Smooth muscle cell (in vitro differentiated cells): ENCODE results near the gene SIGLEC10. TPM values are rescaled to one million over a fixed set of nuclear protein-coding genes. Genes with fewer than 3 reads are reported as not detected.
"Not testable (repeated sequence)": the region's sequence is repeated elsewhere in the genome, so short reads cannot be mapped to it uniquely, and the experiment has no call there.

Experiments
- DNase-seq: peaks from one replicate; lab custom pipeline; 2025; ENCODE audit not compliant: unreplicated experiment; lab: John Stamatoyannopoulos, UW
- H2AFZ ChIP-seq: fragments of 200-600 bp; sonication (generic); 2 replicates; pipeline ENCODE4 v1.6.0; 2016; ENCODE audit warnings: antibody characterized with exemption, low read depth, mild to moderate bottlenecking
- H3F3A ChIP-seq: fragments of 200-600 bp; sonication (generic); 2 replicates; pipeline ENCODE4 v1.6.0; 2017; ENCODE audit warnings: antibody characterized with exemption, low read depth
- H3K27ac ChIP-seq: fragments of 200-600 bp; sonication (generic); 2 replicates; pipeline ENCODE4 v1.5.1; 2016; ENCODE audit warnings: low read depth, mild to moderate bottlenecking
- H3K27me3 ChIP-seq: fragments of 200-600 bp; sonication (generic); 2 replicates; pipeline ENCODE4 v1.6.1; 2016; ENCODE audit warnings: low read depth, mild to moderate bottlenecking
- H3K36me3 ChIP-seq: fragments of 200-600 bp; sonication (generic); 2 replicates; pipeline ENCODE4 v1.5.1; 2016; ENCODE audit warnings: low read depth
- H3K4me1 ChIP-seq: fragments of 200-600 bp; sonication (generic); 2 replicates; pipeline ENCODE4 v1.5.1; 2016; ENCODE audit warnings: low read depth
- H3K4me2 ChIP-seq: fragments of 200-600 bp; sonication (generic); 2 replicates; pipeline ENCODE4 v1.6.0; 2016; ENCODE audit warnings: mild to moderate bottlenecking
- H3K4me3 ChIP-seq: fragments of 200-600 bp; sonication (generic); 2 replicates; pipeline ENCODE4 v1.5.1; 2016; ENCODE audit warnings: mild to moderate bottlenecking
- H3K79me2 ChIP-seq: fragments of 200-600 bp; sonication (generic); 2 replicates; pipeline ENCODE4 v1.6.0; 2016; ENCODE audit warnings: low read depth, mild to moderate bottlenecking
- H3K9ac ChIP-seq: fragments of 200-600 bp; sonication (generic); 2 replicates; pipeline ENCODE4 v1.6.0; 2016; ENCODE audit warnings: low read depth
- H3K9me3 ChIP-seq: fragments of 200-600 bp; sonication (generic); replicated peaks from 2 replicates; pipeline ENCODE4 v1.5.1; 2016; ENCODE audit warnings: low read depth
- H4K20me1 ChIP-seq: fragments of 200-600 bp; sonication (generic); 2 replicates; pipeline ENCODE4 v1.6.0; 2016; ENCODE audit warnings: low read depth
- CTCF ChIP-seq: fragments of 200-600 bp; sonication (generic); IDR thresholded peaks from 2 replicates; pipeline ENCODE4 v1.5.1; 2017; ENCODE audit warnings: borderline replicate concordance, mild to moderate bottlenecking, antibody characterized with exemption; ENCODE audit not compliant: insufficient read depth, poor library complexity, severe bottlenecking
- WGBS: methylation state at CpG from one replicate; pipeline ENCODE4 v1.1.7; 2016; ENCODE audit warnings: low lambda C conversion rate; 5-methylcytosine and 5-hydroxymethylcytosine counted together
- polyA plus RNA-seq: library from polyadenylated mRNA; unstranded; fragments of >200 nt; fragmentation: Nextera tagmentation; extraction: Ambion mirVana; gene quantifications from 2 replicates; pipeline ENCODE4 v1.2.1, GENCODE V29; 2016
- total RNA-seq: library from RNA; depleted of rRNA; stranded (reverse); fragments of >200 nt; gene quantifications from 2 replicates; pipeline ENCODE4 v1.2.3, GENCODE V29; 2014

The SIGLEC10 gene
- total and polyA plus RNA-seq, 2 experiments from 2014 or later, result not detected

DNA sequence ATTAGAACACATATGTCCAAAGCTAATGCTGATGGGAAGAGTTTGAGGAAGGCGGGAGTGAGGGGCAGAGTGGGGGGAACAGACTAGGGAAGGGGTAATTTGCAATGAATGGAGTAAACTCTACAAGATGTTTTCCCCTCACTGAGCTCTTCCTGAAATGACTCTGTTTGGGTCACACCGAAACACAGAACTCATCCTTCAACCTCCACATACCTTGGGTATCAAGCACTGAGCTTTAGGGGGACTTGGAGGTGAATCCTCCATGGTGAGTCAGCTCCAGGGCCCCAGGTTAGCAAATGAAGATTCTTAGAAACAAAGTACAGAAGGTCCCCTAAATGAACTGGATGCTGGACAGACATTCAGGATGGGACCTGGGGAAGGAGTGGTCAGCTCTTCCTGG is 1.3 kb upstream of the SIGLEC10 start:
- TF ChIP-seq CTCF, result no peak
- H3K9ac ChIP-seq, result no peak overlapping the region
- H3K4me3 ChIP-seq, result no peak overlapping the region
- no peaks in the 10 kb centered on the region for H3K27me3 ChIP-seq
- DNase-seq, result no peak
- H4K20me1 ChIP-seq, result no peaks in the 10 kb centered on the region
- H3K27ac ChIP-seq, result no peak overlapping the region
- H2AFZ ChIP-seq, result no peak overlapping the region
- no peaks in the 10 kb centered on the region for H3K79me2 ChIP-seq
- no peaks in the 10 kb centered on the region for H3K9me3 ChIP-seq
- H3K36me3 ChIP-seq, result no peaks in the 10 kb centered on the region
- H3F3A ChIP-seq, result no peaks in the 10 kb centered on the region
- WGBS, result 100% methylated on average over 2 of the region's 2 CpGs
- no peak overlapping the region for H3K4me2 ChIP-seq
- no peaks in the 10 kb centered on the region for H3K4me1 ChIP-seq

GRCh38 chr19:51417810-51418157 is 342 bp upstream of the SIGLEC10 start:
- H3K9me3 ChIP-seq, result no peaks in the 10 kb centered on the region
- no peak overlapping the region for H3K4me3 ChIP-seq
- H3K79me2 ChIP-seq, result no peaks in the 10 kb centered on the region
- H3K27ac ChIP-seq, result no peak overlapping the region
- H3K27me3 ChIP-seq, result no peaks in the 10 kb centered on the region
- no peak for DNase-seq
- H3K4me2 ChIP-seq, result no peak overlapping the region
- no peaks in the 10 kb centered on the region for H3F3A ChIP-seq
- no peak overlapping the region for H3K9ac ChIP-seq
- WGBS, result 84% methylated on average over 3 of the region's 3 CpGs
- H3K36me3 ChIP-seq, result no peaks in the 10 kb centered on the region
- H2AFZ ChIP-seq, result no peak overlapping the region
- no peaks in the 10 kb centered on the region for H4K20me1 ChIP-seq
- no peaks in the 10 kb centered on the region for H3K4me1 ChIP-seq
- no peak for TF ChIP-seq CTCF

- not testable (repeated sequence) for H3F3A ChIP-seq, H3K9me3 ChIP-seq, H3K4me3 ChIP-seq, H3K9ac ChIP-seq, H3K27ac ChIP-seq, H2AFZ ChIP-seq, H3K4me2 ChIP-seq, H3K36me3 ChIP-seq, H3K4me1 ChIP-seq, DNase-seq, H4K20me1 ChIP-seq, H3K79me2 ChIP-seq, H3K27me3 ChIP-seq
- WGBS, result 93% methylated on average over 15 of the region's 15 CpGs
Observed at GRCh38 chr19:51416422-51416821, 1.0 kb downstream of the SIGLEC10 start.

GRCh38 chr19:51415187-51415586 is 2.3 kb downstream of the SIGLEC10 start:
- no peak for TF ChIP-seq CTCF
- Histone ChIP-seq H3K9me3 (no peaks in the 10 kb centered on the region), H2AFZ (no peak overlapping the region), H3K4me2 (no peak overlapping the region), H3K4me1 (no peaks in the 10 kb centered on the region), H3F3A (no peaks in the 10 kb centered on the region), H4K20me1 (no peaks in the 10 kb centered on the region), H3K79me2 (no peaks in the 10 kb centered on the region), H3K27ac (no peak overlapping the region), H3K27me3 (no peaks in the 10 kb centered on the region), H3K9ac (no peak overlapping the region), H3K4me3 (no peak overlapping the region), H3K36me3 (no peaks in the 10 kb centered on the region)
- WGBS, result 89% methylated on average over 12 of the region's 12 CpGs
- no peak for DNase-seq
